Epithelial cell of proximal tubule (primary cell): Measurements from ENCODE around the gene H2AZ2. TPM values are rescaled to one million over a fixed set of nuclear protein-coding genes. Genes with fewer than 3 reads are reported as not detected.
"Not testable (repeated sequence)": the region's sequence is repeated elsewhere in the genome, so short reads cannot be mapped to it uniquely, and the experiment has no call there.

Experiments used
- DNase-seq: peaks from one replicate; pipeline ENCODE4 v3.0.0-alpha.2; 2011; ENCODE audit warnings: low read depth
- H3K4me3 ChIP-seq: 2 replicates; pipeline ENCODE4 v1.5.1; 2011; ENCODE audit warnings: low read depth, mild to moderate bottlenecking, low read length
- CTCF ChIP-seq: conservative IDR thresholded peaks from 2 replicates; pipeline ENCODE4 v1.5.1; 2012; ENCODE audit warnings: low read depth, mild to moderate bottlenecking, low read length
- total RNA-seq: library from RNA; depleted of rRNA; stranded (reverse); fragments of >200 nt; gene quantifications from 2 replicates; pipeline ENCODE4 v1.2.3, GENCODE V29; 2015

The H2AZ2 gene
- total RNA-seq, 1 donor from 2014 or later = 208 TPM

- TF ChIP-seq CTCF = no peak
These were observed 19.4 kb upstream of the H2AZ2 start for GRCh38 chr7:44867073-44867995.

GRCh38 chr7:44861949-44862348, 14.1 kb upstream of the H2AZ2 start:
- not testable (repeated sequence) for DNase-seq, H3K4me3 ChIP-seq

More at GRCh38 chr7:44867073-44867995, 19.4 kb upstream of the H2AZ2 start:
- peak; percentile 78 for DNase-seq
- H3K4me3 ChIP-seq = no peak overlapping the region

- TF ChIP-seq CTCF = peak; percentile 6
- DNase-seq = no peak
- H3K4me3 ChIP-seq = no peak overlapping the region
These were observed 10.3 kb upstream of the H2AZ2 start for GRCh38 chr7:44858161-44858560.

GRCh38 chr7:44854644-44855364, 6.9 kb upstream of the H2AZ2 start:
- no peak for TF ChIP-seq CTCF
- H3K4me3 ChIP-seq = no peak overlapping the region
- DNase-seq = no peak

GRCh38 chr7:44853391-44853790, 5.5 kb upstream of the H2AZ2 start:
- no peak for DNase-seq

GRCh38 chr7:44852590-44852989, 4.7 kb upstream of the H2AZ2 start:
- no peak for TF ChIP-seq CTCF
- DNase-seq = no peak
- H3K4me3 ChIP-seq = no peak overlapping the region

More at GRCh38 chr7:44853391-44853790, 5.5 kb upstream of the H2AZ2 start:
- TF ChIP-seq CTCF = no peak
- no peak overlapping the region for H3K4me3 ChIP-seq

GRCh38 chr7:44849885-44850544, 2.1 kb upstream of the H2AZ2 start:
- H3K4me3 ChIP-seq = no peak overlapping the region
- no peak for DNase-seq
- no peak for TF ChIP-seq CTCF
